ENCODE results near the gene GTF3C1. TPM values are rescaled to one million over a fixed set of nuclear protein-coding genes. Genes with fewer than 3 reads are reported as not detected.

GTF3C1 gene
- total RNA-seq, 1 experiment from 2014 or later, result 97.5 TPM

DNA sequence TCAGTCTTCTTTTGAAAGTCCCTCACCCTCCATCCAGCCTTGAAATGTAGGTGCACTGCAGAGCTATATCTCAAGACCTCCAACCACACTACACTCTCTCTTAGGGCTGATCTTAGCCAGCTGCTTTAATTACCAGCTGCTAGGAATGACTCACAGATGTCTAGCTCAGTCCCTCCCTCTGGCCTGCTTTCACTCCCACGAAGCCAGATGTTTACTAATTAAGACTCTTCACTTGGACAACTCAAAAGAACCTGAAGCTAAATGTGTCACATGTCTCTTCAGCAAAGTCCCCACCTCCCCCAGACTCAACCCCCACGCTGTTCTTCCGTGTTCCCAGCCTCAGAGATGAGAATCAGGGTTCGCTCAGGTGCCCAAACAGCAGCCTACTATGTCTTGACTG lies 2.6 kb downstream of the GTF3C1 start:
- peaks cover 9% of the 10 kb centered on the region for H3K36me3 ChIP-seq (ENCODE audit: low read depth, low read length)
- TF ChIP-seq EZH2 (IDR thresholded peaks at IDR 0.05; ENCODE audit: low read length, unreplicated experiment), result no peak
- TF ChIP-seq, protein P1, sequence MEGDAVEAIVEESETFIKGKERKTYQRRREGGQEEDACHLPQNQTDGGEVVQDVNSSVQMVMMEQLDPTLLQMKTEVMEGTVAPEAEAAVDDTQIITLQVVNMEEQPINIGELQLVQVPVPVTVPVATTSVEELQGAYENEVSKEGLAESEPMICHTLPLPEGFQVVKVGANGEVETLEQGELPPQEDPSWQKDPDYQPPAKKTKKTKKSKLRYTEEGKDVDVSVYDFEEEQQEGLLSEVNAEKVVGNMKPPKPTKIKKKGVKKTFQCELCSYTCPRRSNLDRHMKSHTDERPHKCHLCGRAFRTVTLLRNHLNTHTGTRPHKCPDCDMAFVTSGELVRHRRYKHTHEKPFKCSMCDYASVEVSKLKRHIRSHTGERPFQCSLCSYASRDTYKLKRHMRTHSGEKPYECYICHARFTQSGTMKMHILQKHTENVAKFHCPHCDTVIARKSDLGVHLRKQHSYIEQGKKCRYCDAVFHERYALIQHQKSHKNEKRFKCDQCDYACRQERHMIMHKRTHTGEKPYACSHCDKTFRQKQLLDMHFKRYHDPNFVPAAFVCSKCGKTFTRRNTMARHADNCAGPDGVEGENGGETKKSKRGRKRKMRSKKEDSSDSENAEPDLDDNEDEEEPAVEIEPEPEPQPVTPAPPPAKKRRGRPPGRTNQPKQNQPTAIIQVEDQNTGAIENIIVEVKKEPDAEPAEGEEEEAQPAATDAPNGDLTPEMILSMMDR (conservative IDR thresholded peaks at IDR 0.05; ENCODE audit: low read depth, low read length), result no peak
- TF ChIP-seq EZH2phosphoT487 (IDR thresholded peaks at IDR 0.05; ENCODE audit: borderline replicate concordance, low read length), result no peak
- peaks cover 7% of the 10 kb centered on the region; the same call in 1 of the 2 replicates for H4K20me1 ChIP-seq (ENCODE audit: low read length)
- CTCF ChIA-PET, result no interaction called here
- ATAC-seq, result peak; percentile 30; the same call in 1 of the 2 replicates
- H3K9ac ChIP-seq (ENCODE audit: low read length), result no peak overlapping the region
- no peaks in the 10 kb centered on the region for H3K9me3 ChIP-seq (ENCODE audit: low read length)
- peak; percentile 15 for DNase-seq
- no peak overlapping the region for H3K27ac ChIP-seq (ENCODE audit: low read length)
- BruUV-seq (replicated peaks), result no TSS peak
- peaks cover 50% of the 10 kb centered on the region for H3K79me2 ChIP-seq (ENCODE audit: low read length)
- H3K4me1 ChIP-seq (ENCODE audit: insufficient read depth, low read length), result peaks cover 28% of the 10 kb centered on the region
- no peaks in the 10 kb centered on the region for H3F3A ChIP-seq (ENCODE audit: low read length, unreplicated experiment)
- peak overlapping the region; percentile 96 for H3K4me2 ChIP-seq (ENCODE audit: low read length)
- H2AFZ ChIP-seq (ENCODE audit: low read length), result no peak overlapping the region
- POLR2A ChIA-PET (ENCODE audit: unreplicated experiment), result interaction anchor here (0.6 kb wide), 1 partner anchor 158 kb away, joined by 8 read pairs; no protein-coding TSS in a partner anchor
- intact Hi-C loops (cut with micrococcal nuclease), result no loop called here
- no peaks in the 10 kb centered on the region for H3K9me2 ChIP-seq (replicated peaks; ENCODE audit: low read length)
- H3K27me3 ChIP-seq (ENCODE audit: low read length), result no peaks in the 10 kb centered on the region
- H3K4me3 ChIP-seq (ENCODE audit: low read length), result no peak overlapping the region

DNA sequence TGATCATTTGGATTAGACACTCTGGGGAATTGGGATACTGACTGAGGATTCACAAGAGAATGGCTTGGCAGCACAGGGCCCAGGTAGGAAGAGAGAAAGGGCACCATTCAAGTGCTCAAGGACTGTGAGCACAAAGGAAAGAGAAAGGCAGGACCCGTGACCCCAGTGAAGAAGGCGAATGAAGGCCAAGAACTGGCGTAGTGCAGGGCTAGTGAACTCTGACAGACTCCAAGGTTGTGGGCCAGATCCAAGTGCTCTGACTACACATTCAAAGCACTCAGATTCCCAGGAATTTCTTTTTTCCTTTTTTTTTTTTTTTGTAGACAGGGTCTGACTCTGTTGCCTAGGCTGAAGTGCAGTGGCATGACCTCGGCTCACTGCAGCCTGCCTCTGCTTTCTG lies 5.0 kb downstream of the GTF3C1 start:
- no peak overlapping the region for H2AFZ ChIP-seq (ENCODE audit: low read length)
- no peak overlapping the region for H3K9ac ChIP-seq (ENCODE audit: low read length)
- CTCF ChIA-PET, result no interaction called here
- DNase-seq (no peak), ATAC-seq (no peak)
- no peak overlapping the region for H3K4me3 ChIP-seq (ENCODE audit: low read length)
- H3K9me3 ChIP-seq (ENCODE audit: low read length), result no peaks in the 10 kb centered on the region
- H3K4me2 ChIP-seq (ENCODE audit: low read length), result no peak overlapping the region
- H3K79me2 ChIP-seq (ENCODE audit: low read length), result peaks cover 29% of the 10 kb centered on the region
- no peaks in the 10 kb centered on the region for H3K9me2 ChIP-seq (replicated peaks; ENCODE audit: low read length)
- TF ChIP-seq EZH2 (IDR thresholded peaks at IDR 0.05; ENCODE audit: low read length, unreplicated experiment) (no peak), EZH2phosphoT487 (IDR thresholded peaks at IDR 0.05; ENCODE audit: borderline replicate concordance, low read length) (no peak)
- TF ChIP-seq, protein P1 (conservative IDR thresholded peaks at IDR 0.05; ENCODE audit: low read depth, low read length), result no peak
- peaks cover 21% of the 10 kb centered on the region for H3K4me1 ChIP-seq (ENCODE audit: insufficient read depth, low read length)
- H3K27ac ChIP-seq (ENCODE audit: low read length), result no peak overlapping the region
- no peaks in the 10 kb centered on the region for H3K27me3 ChIP-seq (ENCODE audit: low read length)
- POLR2A ChIA-PET (ENCODE audit: unreplicated experiment), result no interaction called here
- peaks cover 27% of the 10 kb centered on the region for H3K36me3 ChIP-seq (ENCODE audit: low read depth, low read length)
- no TSS peak for BruUV-seq (replicated peaks)
- intact Hi-C loops (cut with micrococcal nuclease), result no loop called here
- no peaks in the 10 kb centered on the region for H3F3A ChIP-seq (ENCODE audit: low read length, unreplicated experiment)
- H4K20me1 ChIP-seq (ENCODE audit: low read length), result peaks cover 7% of the 10 kb centered on the region; the same call in 1 of the 2 replicates

DNA sequence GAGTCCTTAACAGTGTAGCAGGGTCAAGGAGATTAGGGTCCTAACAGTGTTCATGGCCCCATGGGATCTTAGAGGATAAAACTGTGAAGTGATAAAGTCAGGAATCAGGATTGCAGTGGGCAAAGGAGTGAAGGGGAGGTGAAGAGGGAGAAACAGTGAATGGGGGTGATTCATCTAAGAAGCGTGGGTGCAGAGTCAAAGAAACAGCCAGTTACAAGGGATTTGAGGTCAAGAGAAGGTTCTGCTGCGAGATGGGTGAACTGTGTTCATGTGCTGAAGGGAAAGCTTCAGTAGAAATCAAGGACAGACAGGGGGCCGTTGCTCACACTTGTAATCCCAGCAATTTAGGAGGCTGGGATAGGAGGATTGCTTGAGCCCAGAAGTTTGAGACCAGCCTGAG lies 5.9 kb downstream of the GTF3C1 start:
- H3K27me3 ChIP-seq (ENCODE audit: low read length), result no peaks in the 10 kb centered on the region
- intact Hi-C loops (cut with micrococcal nuclease), result no loop called here
- H3K36me3 ChIP-seq (ENCODE audit: low read depth, low read length), result peaks cover 29% of the 10 kb centered on the region
- H3K4me2 ChIP-seq (ENCODE audit: low read length), result no peak overlapping the region
- no peak overlapping the region for H3K27ac ChIP-seq (ENCODE audit: low read length)
- no peak overlapping the region for H3K9ac ChIP-seq (ENCODE audit: low read length)
- TF ChIP-seq EZH2phosphoT487 (IDR thresholded peaks at IDR 0.05; ENCODE audit: borderline replicate concordance, low read length) (no peak), EZH2 (IDR thresholded peaks at IDR 0.05; ENCODE audit: low read length, unreplicated experiment) (no peak)
- TF ChIP-seq, protein P1 (conservative IDR thresholded peaks at IDR 0.05; ENCODE audit: low read depth, low read length), result no peak
- peaks cover 24% of the 10 kb centered on the region for H3K79me2 ChIP-seq (ENCODE audit: low read length)
- no peak for DNase-seq
- peaks cover 21% of the 10 kb centered on the region for H3K4me1 ChIP-seq (ENCODE audit: insufficient read depth, low read length)
- no peaks in the 10 kb centered on the region for H3K9me3 ChIP-seq (ENCODE audit: low read length)
- no TSS peak for BruUV-seq (replicated peaks)
- no peaks in the 10 kb centered on the region for H3K9me2 ChIP-seq (replicated peaks; ENCODE audit: low read length)
- no peak overlapping the region for H3K4me3 ChIP-seq (ENCODE audit: low read length)
- H2AFZ ChIP-seq (ENCODE audit: low read length), result no peak overlapping the region
- CTCF ChIA-PET, result no interaction called here
- POLR2A ChIA-PET (ENCODE audit: unreplicated experiment), result no interaction called here
- H4K20me1 ChIP-seq (ENCODE audit: low read length), result peaks cover 7% of the 10 kb centered on the region; the same call in 1 of the 2 replicates
- no peaks in the 10 kb centered on the region for H3F3A ChIP-seq (ENCODE audit: low read length, unreplicated experiment)
- ATAC-seq, result no peak
